SK-MEL-5 (cell line): ENCODE results near the gene NCAM1. TPM values are rescaled to one million over a fixed set of nuclear protein-coding genes. Genes with fewer than 3 reads are reported as not detected.

ENCODE experiments used
- DNase-seq: peaks from one replicate; pipeline ENCODE4 v3.0.0-alpha.2; 2016; ENCODE audit warnings: low read depth, low spot score
- in situ Hi-C: cut with HindIII; loops from 2 replicates; pipeline ENCODE4 v1.10.0; 2016; ENCODE audit warnings: low sequenced_read_pairs, high pct_unique_total_duplicates, low pct_unique_long_range_greater_than_20kb
- total RNA-seq: library from RNA; depleted of rRNA; stranded (reverse); fragments of >200 nt; shearing (Covaris generic); gene quantifications from 2 replicates; pipeline ENCODE4 v1.2.3, GENCODE V29; 2014

The NCAM1 gene
- total RNA-seq, 1 experiment from 2014 or later = not detected

- DNase-seq = no peak
- in situ Hi-C loops = no loop called here
Observed at GRCh38 chr11:113195728-113196127, 234.5 kb downstream of the NCAM1 start.

GRCh38 chr11:113197446-113197845 is 236.2 kb downstream of the NCAM1 start:
- no peak for DNase-seq
- in situ Hi-C loops = no loop called here

DNA sequence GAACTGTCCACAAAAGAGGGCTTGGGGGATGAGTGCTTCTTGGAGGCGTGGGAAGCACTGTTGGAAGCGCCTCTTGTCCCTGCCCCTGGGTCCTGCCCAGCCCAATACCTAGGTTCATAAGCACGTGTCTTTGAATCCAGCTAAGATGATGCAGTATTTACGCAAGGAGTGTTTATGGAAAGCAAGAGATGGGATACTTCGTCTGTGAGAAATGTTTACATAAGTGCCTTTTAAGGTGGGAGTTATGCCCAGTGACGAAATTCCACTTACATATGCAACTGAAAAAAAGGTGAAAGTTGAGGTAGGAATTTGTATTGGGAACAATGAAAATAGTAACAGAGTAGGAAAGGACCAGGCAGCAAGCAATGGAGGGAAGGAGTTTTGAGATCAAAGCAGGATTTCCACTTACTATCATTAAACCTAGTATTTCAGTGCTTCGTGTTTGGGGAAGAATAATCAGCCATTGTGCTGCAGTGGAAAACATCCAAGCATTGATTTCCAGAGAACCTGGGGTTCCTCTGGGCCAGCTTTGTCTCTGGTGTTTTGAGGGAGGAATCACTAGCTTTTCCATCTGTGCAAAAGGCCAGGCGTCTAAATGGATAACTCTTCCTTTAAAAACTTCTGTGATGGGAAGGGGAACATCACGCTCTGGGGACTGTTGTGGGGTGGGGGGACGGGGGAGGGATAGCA is 237.9 kb downstream of the NCAM1 start:
- in situ Hi-C loops = no loop called here
- no peak for DNase-seq

GRCh38 chr11:113199866-113200265 is 238.6 kb downstream of the NCAM1 start:
- DNase-seq = no peak
- in situ Hi-C loops = no loop called here

DNA sequence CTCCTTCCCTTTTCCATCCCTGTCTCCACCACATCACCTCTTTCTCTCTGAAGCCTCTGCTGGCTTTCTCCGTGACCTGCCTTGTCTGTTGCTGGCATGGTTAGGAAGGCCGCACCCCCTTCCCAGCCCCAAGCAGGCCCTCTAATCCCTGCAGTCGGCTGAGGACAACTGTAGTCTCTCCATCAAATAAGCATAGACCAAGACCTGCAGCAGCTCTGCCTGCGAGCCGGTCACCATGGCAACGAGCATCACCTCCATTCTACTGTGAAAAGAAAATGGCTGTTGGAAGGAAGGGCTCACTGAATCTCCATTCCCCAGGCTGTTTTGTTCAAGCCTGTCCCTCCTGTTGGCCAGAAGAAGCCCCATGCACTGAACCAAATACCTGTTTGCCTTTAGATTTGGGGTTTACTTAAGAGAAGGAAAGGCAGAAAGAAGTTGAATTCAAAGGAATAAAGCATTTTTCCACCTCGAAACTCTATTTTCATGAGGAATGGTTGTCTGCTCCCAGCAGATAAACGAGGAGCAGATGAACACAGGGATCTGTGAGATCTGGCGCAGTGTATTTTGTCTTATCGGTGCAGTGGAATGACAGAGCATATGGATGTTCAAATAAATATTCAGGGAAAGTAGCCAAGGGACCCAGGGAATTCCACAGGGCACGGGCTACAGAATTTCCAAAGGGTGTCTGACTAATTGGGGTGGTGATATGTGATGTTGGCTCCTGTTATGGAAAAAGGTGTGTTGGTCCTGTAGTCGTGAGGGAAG is 240.0 kb downstream of the NCAM1 start:
- in situ Hi-C loops = no loop called here
- no peak for DNase-seq

- DNase-seq = no peak
- in situ Hi-C loops = no loop called here
Observed at GRCh38 chr11:113202431-113202830, 241.2 kb downstream of the NCAM1 start.

- in situ Hi-C loops = no loop called here
- no peak for DNase-seq
Observed at GRCh38 chr11:113203141-113203753, 242.0 kb downstream of the NCAM1 start.

- in situ Hi-C loops = no loop called here
- DNase-seq = no peak
Observed at GRCh38 chr11:113204280-113204679, 243.1 kb downstream of the NCAM1 start.

- in situ Hi-C loops = no loop called here
- no peak for DNase-seq
Observed at GRCh38 chr11:113213549-113213948, 252.3 kb downstream of the NCAM1 start.

DNA sequence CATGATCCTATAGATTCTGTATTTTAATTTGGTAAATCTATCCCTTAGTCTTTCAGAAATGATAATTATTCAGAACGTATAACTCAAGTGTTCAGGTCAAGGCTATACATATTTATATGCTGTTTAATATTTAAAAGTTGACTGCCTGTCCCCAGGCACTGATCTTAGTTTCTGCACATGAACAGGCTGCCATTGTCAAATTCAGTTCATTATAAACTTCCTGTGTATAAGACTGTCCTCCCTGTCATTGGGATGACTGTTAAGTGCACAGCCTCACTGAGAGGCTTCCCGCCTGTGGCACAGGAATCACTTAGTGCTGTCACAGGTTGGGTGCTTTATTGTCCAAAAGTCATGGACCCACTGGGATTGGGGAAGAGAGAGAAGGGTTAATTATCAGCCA is 261.0 kb downstream of the NCAM1 start:
- in situ Hi-C loops = no loop called here
- DNase-seq = no peak

DNA sequence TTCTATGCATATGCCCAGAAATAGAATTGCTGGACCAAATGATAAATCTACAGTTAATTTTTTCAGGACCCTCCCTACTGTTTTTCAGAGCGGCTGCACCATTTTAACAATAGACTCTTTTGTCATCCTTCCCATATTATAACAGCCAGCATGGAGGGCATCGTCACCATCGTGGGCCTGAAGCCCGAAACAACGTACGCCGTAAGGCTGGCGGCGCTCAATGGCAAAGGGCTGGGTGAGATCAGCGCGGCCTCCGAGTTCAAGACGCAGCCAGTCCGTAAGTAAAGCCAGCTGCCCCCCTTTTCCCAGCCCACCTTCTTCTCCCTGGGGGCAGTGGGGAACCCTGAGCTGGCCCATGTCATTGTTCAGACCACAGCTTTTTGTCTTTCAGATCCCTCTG is 273.7 kb downstream of the NCAM1 start:
- no peak for DNase-seq
- in situ Hi-C loops = no loop called here

DNA sequence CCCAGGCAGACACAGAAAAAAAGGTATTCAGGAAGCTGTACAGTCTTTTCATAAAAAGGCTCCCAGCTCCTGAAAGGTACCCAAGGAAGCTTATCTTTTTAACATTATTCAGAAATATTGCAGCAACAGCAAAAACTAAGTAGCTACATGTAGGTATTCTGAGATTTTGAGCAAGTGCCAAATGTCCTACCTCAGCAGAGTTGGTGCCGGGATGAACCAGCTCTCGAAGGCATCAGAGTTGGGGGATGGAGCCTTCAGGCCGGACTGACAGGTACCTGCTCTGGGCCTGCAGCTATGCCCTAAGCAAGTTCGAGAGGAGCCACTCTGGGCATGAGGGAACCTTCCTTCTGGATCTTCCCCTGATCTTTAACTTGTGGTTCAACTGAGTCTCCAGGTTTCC is 276.0 kb downstream of the NCAM1 start:
- in situ Hi-C loops = no loop called here
- DNase-seq = no peak

- DNase-seq = no peak
- in situ Hi-C loops = no loop called here
Observed at GRCh38 chr11:113238721-113239120, 277.5 kb downstream of the NCAM1 start.

GRCh38 chr11:113240389-113240788 is 279.2 kb downstream of the NCAM1 start:
- no peak for DNase-seq
- in situ Hi-C loops = no loop called here

DNA sequence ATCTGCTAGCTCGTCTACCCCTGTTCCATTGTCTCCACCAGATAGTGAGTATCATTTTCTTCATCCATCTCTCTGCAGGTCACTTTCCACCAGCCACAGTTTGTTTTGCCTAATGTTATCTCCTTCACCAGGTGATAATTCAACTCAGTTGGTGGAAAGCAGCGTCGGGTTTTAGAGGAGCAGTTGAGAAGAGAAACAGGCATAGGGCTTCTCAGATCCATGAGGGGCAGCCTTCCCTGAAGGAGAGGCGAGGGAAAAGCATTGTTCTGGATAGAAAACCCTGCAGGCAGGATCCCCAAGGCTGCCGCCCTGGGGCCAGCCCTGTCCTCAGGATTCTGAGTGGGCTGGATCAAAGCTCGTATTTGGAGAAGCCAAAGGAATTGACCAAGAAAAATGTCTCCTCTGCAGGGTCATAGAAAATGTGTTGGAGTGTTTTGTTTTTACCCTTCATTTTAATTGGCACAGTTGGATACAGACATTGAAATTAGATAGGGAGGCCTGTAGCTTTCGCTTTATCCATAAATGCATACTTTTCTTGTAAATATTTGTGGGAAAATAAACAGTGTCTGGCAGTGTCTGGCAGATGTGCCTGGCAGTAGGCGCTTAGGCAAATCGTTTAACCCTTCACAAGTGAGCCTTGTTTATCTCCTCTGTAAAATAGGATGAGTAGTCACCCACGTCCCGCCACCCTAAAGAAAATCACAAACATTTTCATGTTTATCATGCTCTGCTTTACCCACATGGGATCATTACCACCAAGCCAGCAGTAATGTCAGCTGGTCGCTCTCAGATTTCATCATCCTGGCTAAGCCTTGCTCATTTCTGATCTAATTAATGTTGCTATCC is 279.8 kb downstream of the NCAM1 start:
- in situ Hi-C loops = no loop called here
- no peak for DNase-seq

GRCh38 chr11:113241636-113242054 is 280.4 kb downstream of the NCAM1 start:
- no peak for DNase-seq
- in situ Hi-C loops = no loop called here

DNA sequence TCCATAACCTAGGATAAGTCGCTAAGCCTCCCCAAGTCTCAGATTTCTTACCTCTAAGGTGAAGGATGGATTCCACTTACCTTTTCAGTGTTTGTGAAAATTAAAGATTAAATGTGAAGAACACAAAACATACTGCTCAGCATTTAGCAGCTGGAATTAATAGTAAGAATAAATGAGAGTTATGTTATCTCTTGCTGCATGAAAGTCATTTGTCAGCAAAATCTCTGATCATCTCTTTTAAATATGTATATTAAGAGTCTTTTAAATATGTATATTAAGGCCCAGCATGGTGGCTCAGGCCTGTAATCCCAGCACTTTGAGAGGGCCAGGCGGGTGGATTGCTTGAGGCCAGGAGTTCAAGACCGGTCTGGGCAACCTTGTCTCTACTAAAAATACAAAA is 280.8 kb downstream of the NCAM1 start:
- in situ Hi-C loops = no loop called here
- no peak for DNase-seq

DNA sequence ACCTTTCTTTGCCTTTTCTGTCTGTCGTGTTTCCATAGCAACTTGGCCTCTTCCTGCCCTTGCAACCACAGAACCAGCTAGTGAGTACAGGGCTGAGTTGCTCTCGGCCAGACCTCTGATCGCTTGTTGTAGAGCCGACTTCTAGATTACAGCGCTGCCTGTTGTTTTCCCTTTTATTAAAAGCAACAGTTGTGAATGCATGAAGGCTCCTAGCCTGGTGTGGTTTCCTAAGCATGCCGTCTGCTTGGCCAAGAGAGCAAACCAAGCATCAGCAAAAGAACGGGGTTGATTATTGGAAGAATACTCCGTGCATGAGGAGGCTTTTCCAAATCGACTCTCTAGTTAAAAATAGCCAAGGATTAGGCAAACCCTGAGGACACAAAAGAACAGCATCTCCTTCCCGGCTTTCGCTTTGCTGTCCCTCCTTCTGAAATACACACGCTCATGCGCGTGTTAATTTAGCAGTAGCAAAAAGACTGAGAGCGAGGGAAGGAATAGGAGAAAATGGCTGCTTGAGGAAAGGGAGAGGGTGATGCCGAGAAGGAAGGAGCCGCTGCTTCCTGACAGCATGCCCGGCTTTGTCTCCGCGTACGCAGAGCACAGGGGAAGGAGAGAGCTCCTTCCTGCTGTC is 281.7 kb downstream of the NCAM1 start:
- in situ Hi-C loops = no loop called here
- DNase-seq = no peak
